Endothelial cell of umbilical vein (primary cell): ENCODE results near the gene SLC35B2. TPM values are rescaled to one million over a fixed set of nuclear protein-coding genes. Genes with fewer than 3 reads are reported as not detected.

Experiments
- BruUV-seq: library from RNA; stranded (reverse); fragments of 400-500 nt; replicated peaks from 2 replicates; lab custom pipeline; 2021; lab: Mats Ljungman, UMichigan
- CTCF ChIA-PET: fragments of 300-600, 350-600 bp; sonication (Branson Sonifier 250); formaldehyde crosslinking; loops from one replicate; lab custom pipeline; 2021; ENCODE audit warnings: antibody characterized with exemption, inconsistent platforms; lab: Charles Lee
- POLR2A ChIA-PET: fragments of 300-600, 350-600 bp; sonication (Branson Sonifier 250); formaldehyde crosslinking; loops from one replicate; lab custom pipeline; 2021; ENCODE audit warnings: antibody characterized with exemption, inconsistent platforms; lab: Charles Lee
- DNase-seq: peaks from one replicate; pipeline ENCODE4 v3.0.0-alpha.2; 2011; ENCODE audit warnings: low read depth, low spot score
- FAIRE-seq: peaks from 2 replicates; lab custom pipeline; 2011; peaks lifted over from hg19 to GRCh38; lab: Jason Lieb, UNC
- H2AFZ ChIP-seq: 2 replicates; pipeline ENCODE4 v1.6.0; 2012; ENCODE audit warnings: low read depth, low read length, control low read depth, inconsistent platforms
- H3K27ac ChIP-seq: 2 replicates; pipeline ENCODE4 v1.5.1; 2011; ENCODE audit warnings: low read depth, mild to moderate bottlenecking, control low read depth, low read length, moderate library complexity; ENCODE audit not compliant: insufficient read depth
- H3K27me3 ChIP-seq, 2 experiments: 2 replicates each; pipeline versions ENCODE4 v1.6.0 to v1.6.1; 2011; ENCODE audit warnings: low read length in 2 of 2, mixed read lengths in 1 of 2; ENCODE audit not compliant: control insufficient read depth in 2 of 2, insufficient read depth in 2 of 2
- H3K36me3 ChIP-seq, 2 experiments: 2 replicates in 1 of 2; 3 replicates in 1 of 2; pipeline ENCODE4 v1.5.1; 2011; ENCODE audit warnings: low read length in 2 of 2, mild to moderate bottlenecking in 1 of 2, moderate library complexity in 1 of 2; ENCODE audit not compliant: control insufficient read depth in 2 of 2, insufficient read depth in 2 of 2; ENCODE audit errors: extremely low read depth in 1 of 2
- H3K4me1 ChIP-seq: 3 replicates; pipeline ENCODE4 v1.5.1; 2011; ENCODE audit warnings: mild to moderate bottlenecking, low read length; ENCODE audit not compliant: control insufficient read depth, insufficient read depth; ENCODE audit errors: extremely low read depth
- H3K4me2 ChIP-seq: 2 replicates; pipeline ENCODE4 v1.6.1; 2011; ENCODE audit warnings: low read length, control low read depth, mixed read lengths; ENCODE audit not compliant: insufficient read depth
- H3K4me3 ChIP-seq, 3 experiments: fragments of 200-600 bp in 1 of 3; sonication (generic), shearing (Covaris generic) in 1 of 3; replicated peaks in 1 of 3; 2 replicates each; pipeline ENCODE4 v1.5.1; 2011 to 2016; ENCODE audit warnings: control low read depth in 3 of 3, low read length in 3 of 3, mild to moderate bottlenecking in 2 of 3, inconsistent platforms in 1 of 3, low read depth in 1 of 3, moderate library complexity in 1 of 3; ENCODE audit not compliant: insufficient read depth in 1 of 3
- H3K79me2 ChIP-seq: 2 replicates; pipeline ENCODE4 v1.6.0; 2012; ENCODE audit warnings: low read length, inconsistent platforms; ENCODE audit not compliant: control insufficient read depth, insufficient read depth
- H3K9ac ChIP-seq: replicated peaks from 2 replicates; pipeline ENCODE3; 2011; ENCODE audit warnings: low read length, control low read depth; ENCODE audit not compliant: insufficient read depth; ENCODE audit errors: extremely low read depth
- H3K9me1 ChIP-seq: replicated peaks from 3 replicates; pipeline ENCODE4 v1.6.0; 2011; ENCODE audit warnings: mild to moderate bottlenecking, low read length; ENCODE audit not compliant: control insufficient read depth, insufficient read depth; ENCODE audit errors: extremely low read depth
- H3K9me3 ChIP-seq: replicated peaks from 2 replicates; pipeline ENCODE4 v1.5.1; 2012; ENCODE audit warnings: low read length, inconsistent platforms; ENCODE audit not compliant: control insufficient read depth, insufficient read depth
- H4K20me1 ChIP-seq: replicated peaks from 2 replicates; pipeline ENCODE3; 2011; ENCODE audit warnings: mild to moderate bottlenecking, low read length; ENCODE audit not compliant: control insufficient read depth, insufficient read depth; ENCODE audit errors: extremely low read depth
- CTCF ChIP-seq, 2 donors: IDR thresholded peaks; 1 replicate in 1 of 2; 2 replicates in 1 of 2; pipeline ENCODE4 v1.5.1; 2011; ENCODE audit warnings: low read length in 2 of 2, mild to moderate bottlenecking in 2 of 2, moderate library complexity in 2 of 2, control low read depth in 1 of 2, inconsistent platforms in 1 of 2, low read depth in 1 of 2; ENCODE audit not compliant: insufficient read depth in 1 of 2; ENCODE audit errors: extremely low read depth in 1 of 2
- EZH2 ChIP-seq: IDR thresholded peaks from 2 replicates; pipeline ENCODE4 v1.6.1; 2012; ENCODE audit warnings: borderline replicate concordance, low read depth, mild to moderate bottlenecking, moderate library complexity, low read length, inconsistent platforms; ENCODE audit not compliant: severe bottlenecking
- FOS ChIP-seq: IDR thresholded peaks from 2 replicates; pipeline ENCODE4 v1.6.1; 2011; ENCODE audit warnings: mild to moderate bottlenecking, low read length, moderate library complexity, borderline replicate concordance; ENCODE audit not compliant: insufficient read depth
- GATA2 ChIP-seq: IDR thresholded peaks from 2 replicates; pipeline ENCODE4 v1.7.0; 2011; ENCODE audit warnings: low read depth, mild to moderate bottlenecking, moderate library complexity, mixed read lengths, low read length; ENCODE audit not compliant: insufficient read length, insufficient read depth
- JUN ChIP-seq: IDR thresholded peaks from 2 replicates; pipeline ENCODE4 v1.6.1; 2011; ENCODE audit warnings: borderline replicate concordance, low read depth; ENCODE audit not compliant: insufficient read length, insufficient read depth
- MAX ChIP-seq: IDR thresholded peaks from 2 replicates; pipeline ENCODE4 v1.6.1; 2011; ENCODE audit not compliant: insufficient read depth, insufficient read length
- MYC ChIP-seq: IDR thresholded peaks from one replicate; pipeline ENCODE4 v1.6.1; 2011; ENCODE audit warnings: mild to moderate bottlenecking, low read depth, low read length
- POLR2A ChIP-seq: IDR thresholded peaks from 2 replicates; pipeline ENCODE4 v1.6.1; 2012; ENCODE audit warnings: low read depth, mild to moderate bottlenecking, control low read depth, low read length
- POLR2AphosphoS5 ChIP-seq: IDR thresholded peaks from 2 replicates; pipeline ENCODE4 v1.6.1; 2012; ENCODE audit warnings: low read depth, mild to moderate bottlenecking, control low read depth, low read length, moderate library complexity; ENCODE audit not compliant: insufficient read depth
- dilution Hi-C: fragments of 300-500 bp; cut with MboI; formaldehyde crosslinking; loops from one replicate; pipeline ENCODE4 v1.15.0; 2019; ENCODE audit warnings: low sequenced_read_pairs; ENCODE audit not compliant: extremely low pct_ligation_motif_present
- intact Hi-C: fragments of 100-400 bp; cut with micrococcal nuclease; formaldehyde crosslinking; loops from one replicate; pipeline ENCODE4 v1.10.0; 2022
- polyA plus RNA-seq, 4 experiments: library from polyadenylated mRNA; depleted of rRNA in 3 of 4; stranded (reverse) in 3 of 4; unstranded in 1 of 4; fragments of >200 nt; gene quantifications; 2 replicates each; pipeline versions ENCODE4 v1.2.1 to v1.2.3, GENCODE V29; 2011 to 2012; ENCODE audit warnings: missing spikeins in 1 of 4
- total RNA-seq: library from RNA; stranded (reverse); gene quantifications from 2 replicates; pipeline ENCODE4 v1.2.3, GENCODE V29; 2021

Gene SLC35B2
- total and polyA plus RNA-seq, 2 donors (not counting 3 experiments of a cell fraction or from before 2014, with no cell fraction given): 53.4 to 112 TPM

GRCh38 chr6:44284867-44285266, 27.5 kb upstream of the SLC35B2 start:
- no peak for FAIRE-seq
- TF ChIP-seq JUN (no peak), EZH2 (no peak), POLR2AphosphoS5 (no peak), MAX (no peak), POLR2A (no peak), GATA2 (no peak), MYC (no peak), FOS (no peak), CTCF (IDR thresholded peaks at IDR 0.05; ENCODE audit: extremely low read depth in 1 of 2, insufficient read depth in 1 of 2, low read depth in 1 of 2, low read length in 2 of 2) (no peak)
- no peaks in the 10 kb centered on the region for H3K36me3 ChIP-seq
- no peak overlapping the region for H3K27ac ChIP-seq
- no peaks in the 10 kb centered on the region for H4K20me1 ChIP-seq
- H3K4me1 ChIP-seq: no peaks in the 10 kb centered on the region
- H3K9ac ChIP-seq: no peak overlapping the region
- ChIA-PET POLR2A (no interaction called here), CTCF (interaction anchor here (0.5 to 1.4 kb wide), 6 partner anchors 14 to 225 kb away, joined by 3 to 7 read pairs (median 4); partner anchors contain the start of gene AARS2)
- intact Hi-C loops: no loop called here
- dilution Hi-C loops: no loop called here
- no peak overlapping the region for H3K4me3 ChIP-seq
- no peaks in the 10 kb centered on the region for H3K9me1 ChIP-seq
- DNase-seq: no peak
- no peak overlapping the region for H3K4me2 ChIP-seq
- no TSS peak for BruUV-seq
- no peaks in the 10 kb centered on the region for H3K79me2 ChIP-seq
- no peak overlapping the region for H2AFZ ChIP-seq
- peaks cover 5 to 6% of the 10 kb centered on the region in 2 experiments for H3K27me3 ChIP-seq
- no peaks in the 10 kb centered on the region for H3K9me3 ChIP-seq
